GM21447 (cell line): ENCODE results near the gene BAD.

Experiments used
- ATAC-seq: cut with Tn5 transposase; IDR thresholded peaks from one replicate; pipeline ENCODE4 v1.9.1; 2021; ENCODE audit not compliant: unreplicated experiment

Gene BAD

DNA sequence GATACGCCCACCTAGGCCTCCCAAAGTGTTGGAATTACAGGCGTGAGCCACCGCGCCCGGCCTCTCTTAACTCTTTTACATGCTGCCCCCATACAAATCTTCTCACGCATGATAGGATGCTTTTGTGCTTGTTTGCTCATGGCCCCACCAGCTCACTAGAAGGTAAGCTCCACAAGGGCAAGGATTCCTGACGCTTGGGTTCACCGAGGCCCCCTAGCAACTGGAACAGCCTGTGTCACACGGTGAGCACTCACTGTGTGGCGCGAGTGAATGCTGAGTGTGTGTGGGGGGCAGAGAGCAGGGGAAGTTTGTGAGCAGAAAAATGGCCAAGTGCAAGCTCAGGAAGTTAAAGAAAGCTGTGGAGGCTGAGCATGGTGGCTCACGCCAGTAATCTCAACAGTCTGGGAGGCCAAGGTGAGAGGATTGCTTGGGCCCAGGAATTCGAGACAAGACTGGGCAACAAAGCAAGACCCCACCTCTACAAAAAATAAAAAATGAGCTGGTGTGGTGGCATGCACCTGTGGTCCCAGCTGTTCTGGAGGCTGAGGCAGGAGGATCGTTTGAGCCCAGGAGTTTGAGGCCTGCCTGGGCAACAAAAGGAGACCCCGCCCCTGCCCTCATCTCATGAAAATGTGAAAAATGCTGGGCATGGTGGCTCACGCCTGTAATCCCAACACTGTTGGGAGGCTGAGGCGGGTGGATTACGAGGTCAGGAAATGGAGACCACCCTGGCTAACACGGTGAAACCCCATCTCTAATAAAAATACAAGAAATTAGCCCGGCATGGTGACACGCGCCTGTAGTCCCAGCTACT, 2.3 kb downstream of the BAD start:
- ATAC-seq: no peak

DNA sequence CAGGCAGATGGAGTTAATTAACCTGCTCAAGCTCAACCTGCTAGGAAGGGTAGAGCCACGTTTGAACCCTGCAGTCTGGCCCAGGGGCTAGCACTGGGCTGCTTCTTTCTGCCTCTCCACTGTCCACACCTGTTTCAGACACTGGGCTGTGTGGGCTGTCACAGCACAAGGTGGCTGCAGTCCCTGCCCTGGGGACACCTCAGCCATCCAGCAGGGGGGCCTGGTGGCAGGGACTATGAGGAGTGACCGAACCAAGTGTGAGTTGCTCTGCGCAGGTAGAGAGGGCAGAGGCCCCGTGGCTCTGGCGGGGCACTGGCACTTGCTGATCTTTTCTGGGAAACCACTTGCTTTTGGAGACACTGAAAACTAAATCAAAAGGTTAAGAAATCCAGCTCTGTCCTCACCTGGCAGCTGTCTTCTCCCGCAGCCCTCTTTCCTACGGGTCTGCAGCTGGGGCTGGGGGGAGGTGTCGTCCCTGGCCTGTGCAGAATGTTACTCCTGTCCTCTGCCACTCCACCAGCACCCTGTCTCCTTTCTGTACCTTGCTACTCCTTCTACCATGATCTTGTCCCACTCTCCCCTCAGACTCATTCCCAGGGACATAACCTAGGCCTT, 5.8 kb downstream of the BAD start:
- ATAC-seq: no peak

DNA sequence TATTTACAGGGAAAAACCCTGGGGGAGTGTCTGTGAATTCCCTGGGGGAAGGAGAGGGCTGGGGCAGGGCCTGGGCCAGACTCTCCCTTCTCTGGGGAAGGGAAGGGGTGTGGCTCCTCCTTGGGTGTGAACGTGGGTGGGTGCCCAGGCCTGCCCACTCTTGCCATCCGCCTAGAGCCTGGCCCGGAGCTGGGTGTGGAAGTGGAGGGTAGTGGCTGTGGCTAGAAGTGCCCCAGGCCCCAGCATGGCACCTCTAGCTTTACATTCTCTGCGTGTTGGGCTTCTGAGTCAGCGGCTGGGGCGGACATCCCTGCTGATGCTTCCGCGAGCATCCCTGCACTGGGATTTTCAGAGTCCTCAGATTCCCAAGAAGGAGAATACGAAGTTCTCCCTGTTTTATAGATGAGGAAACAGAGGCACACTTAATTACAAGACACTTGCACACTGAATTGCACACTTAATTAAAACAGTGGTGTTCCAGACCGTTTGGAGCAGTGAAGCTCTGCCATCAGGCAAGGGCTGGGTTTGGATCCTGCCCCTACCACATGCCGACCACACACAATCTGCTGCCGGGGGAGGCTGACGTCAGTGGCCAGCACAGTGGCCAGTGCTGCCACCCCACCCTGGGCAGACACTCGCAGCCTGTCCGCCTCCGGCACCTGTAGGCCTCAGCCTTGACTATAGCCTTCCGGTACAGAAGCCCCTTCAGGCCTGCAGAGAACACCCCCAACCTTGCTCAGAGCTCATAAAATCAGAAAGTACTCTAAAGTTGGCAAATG, 7.6 kb downstream of the BAD start:
- no peak for ATAC-seq

GRCh38 chr11:64275841-64276240, 8.6 kb downstream of the BAD start:
- ATAC-seq: no peak

GRCh38 chr11:64275031-64275800, 9.2 kb downstream of the BAD start:
- no peak for ATAC-seq

GRCh38 chr11:64269540-64270220, 14.8 kb downstream of the BAD start:
- ATAC-seq: peak; percentile 66

- ATAC-seq: peak; percentile 6
Observed at GRCh38 chr11:64268893-64269539, 15.4 kb downstream of the BAD start.

DNA sequence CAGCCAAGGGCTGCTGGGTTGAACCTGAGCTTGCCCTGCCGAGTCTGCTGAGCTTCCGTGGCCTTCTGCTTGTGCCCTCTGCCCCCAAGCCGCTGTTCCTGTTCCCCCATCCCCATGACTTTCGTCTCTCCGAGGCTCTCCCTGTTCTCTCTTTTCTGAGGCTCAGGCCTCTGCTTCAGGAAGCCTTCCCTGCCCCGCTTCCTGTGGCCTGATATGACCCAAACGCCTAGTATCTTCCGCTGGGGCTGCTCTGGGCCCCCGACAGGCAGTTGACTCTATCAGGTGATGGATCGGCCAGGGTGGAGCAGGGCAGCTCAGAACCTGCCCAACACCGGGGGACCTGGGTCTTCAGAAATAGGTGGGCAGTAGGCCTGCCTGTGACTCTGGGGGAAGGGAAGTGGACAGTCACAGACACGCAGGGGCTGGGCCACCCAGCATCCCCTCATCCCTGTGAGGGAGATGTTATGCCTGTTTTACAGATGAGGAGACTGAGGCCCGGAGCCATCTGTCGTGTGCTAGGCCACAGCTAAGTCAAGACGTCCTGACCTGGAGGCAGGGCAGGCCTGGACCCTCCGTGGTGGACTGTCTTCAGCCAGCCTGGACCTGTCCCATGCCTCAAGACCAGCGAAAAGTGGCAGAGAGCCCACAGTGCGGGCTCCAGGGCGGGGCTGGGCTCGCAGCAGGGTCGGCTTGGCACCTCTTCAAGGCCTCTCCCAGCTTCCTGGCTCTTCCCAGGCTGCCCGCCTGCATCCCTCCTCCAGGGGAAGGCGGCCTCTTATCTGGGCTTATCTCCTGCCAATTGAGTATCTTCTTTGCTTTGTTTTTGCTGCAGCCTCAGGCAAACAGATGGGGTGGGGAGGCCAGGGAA, 16.2 kb downstream of the BAD start:
- no peak for ATAC-seq

GRCh38 chr11:64267207-64267945, 17.1 kb downstream of the BAD start:
- ATAC-seq: no peak

DNA sequence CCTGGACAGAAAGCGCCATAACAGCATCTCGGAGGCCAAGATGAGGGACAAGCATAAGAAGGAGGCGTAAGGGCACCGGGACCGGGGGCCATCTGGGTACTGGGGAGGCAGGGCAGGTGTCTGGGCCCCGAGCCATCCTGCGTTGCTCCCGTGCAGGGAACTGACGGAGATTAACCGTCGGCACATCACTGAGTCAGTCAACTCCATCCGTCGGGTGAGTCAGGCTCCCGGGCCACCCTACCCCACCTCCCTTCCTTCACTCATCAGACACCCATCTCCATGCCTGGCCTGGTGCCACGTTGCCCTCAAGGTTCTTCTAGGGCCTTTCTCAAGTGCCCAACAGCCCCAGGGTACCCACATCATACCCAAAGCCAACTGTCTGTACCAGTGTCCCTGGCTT, 18.1 kb downstream of the BAD start:
- no peak for ATAC-seq

DNA sequence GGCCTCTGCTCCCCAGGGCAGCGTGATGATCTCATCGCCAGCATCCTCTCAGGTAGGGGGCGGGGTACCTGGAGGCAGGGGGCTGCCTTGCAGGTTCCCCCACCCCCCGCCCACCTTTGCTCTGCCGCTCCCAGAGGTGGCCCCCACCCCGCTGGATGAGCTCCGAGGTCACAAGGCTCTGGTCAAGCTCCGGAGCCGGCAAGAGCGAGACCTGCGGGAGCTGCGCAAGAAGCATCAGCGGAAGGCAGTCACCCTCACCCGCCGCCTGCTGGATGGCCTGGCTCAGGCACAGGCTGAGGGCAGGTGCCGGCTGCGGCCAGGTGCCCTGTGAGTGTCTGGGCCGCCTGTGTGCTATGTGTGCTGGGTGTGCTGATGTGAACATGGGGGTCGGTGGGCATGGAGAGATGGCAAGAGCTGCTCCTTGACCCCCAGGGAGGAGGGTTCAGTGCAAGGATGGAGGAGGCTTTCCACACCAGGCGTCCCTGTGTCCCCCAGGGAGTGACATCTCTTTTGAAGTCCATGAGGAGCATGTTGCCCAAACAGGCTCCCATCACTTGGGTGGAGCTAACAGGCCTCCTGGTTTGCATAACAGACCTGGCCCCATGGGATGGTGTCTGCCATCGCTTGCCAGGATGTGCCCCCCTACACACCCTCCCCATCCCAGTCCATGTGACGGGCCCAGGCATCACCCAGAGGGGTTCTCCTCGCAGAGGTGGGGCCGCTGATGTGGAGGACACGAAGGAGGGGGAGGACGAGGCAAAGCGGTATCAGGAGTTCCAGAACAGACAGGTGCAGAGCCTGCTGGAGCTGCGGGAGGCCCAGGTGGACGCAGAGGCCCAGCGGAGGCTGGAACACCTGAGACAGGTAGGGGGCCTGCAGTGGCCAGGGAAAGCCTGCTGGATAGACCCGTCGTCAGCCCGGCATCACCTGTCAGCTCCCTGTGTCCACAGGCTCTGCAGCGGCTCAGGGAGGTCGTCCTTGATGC, 19.0 kb downstream of the BAD start:
- ATAC-seq: no peak

DNA sequence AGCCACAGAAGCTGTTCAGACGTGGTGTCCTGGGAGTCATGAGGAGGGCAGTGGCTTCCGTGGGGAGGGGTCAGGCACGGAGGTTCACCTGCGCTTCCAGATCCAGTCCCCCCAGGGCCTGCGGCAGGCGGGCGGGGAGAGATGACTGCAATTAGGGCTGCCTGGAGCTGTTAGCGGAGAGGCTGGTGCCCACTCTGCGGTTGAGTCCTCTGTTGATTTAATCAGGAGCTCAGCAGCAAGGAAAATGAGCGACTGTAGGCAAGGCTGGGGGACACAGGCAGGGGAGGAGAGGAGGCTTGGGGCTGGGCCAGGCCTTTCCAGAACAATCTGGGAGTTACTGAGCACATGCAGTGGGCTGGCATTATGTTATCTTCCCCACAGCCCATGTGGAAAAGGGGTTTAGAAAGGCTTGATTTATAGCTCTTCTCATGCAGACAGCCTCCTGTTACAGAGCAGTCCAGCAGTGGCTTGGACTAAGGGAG, 20.1 kb downstream of the BAD start:
- no peak for ATAC-seq

DNA sequence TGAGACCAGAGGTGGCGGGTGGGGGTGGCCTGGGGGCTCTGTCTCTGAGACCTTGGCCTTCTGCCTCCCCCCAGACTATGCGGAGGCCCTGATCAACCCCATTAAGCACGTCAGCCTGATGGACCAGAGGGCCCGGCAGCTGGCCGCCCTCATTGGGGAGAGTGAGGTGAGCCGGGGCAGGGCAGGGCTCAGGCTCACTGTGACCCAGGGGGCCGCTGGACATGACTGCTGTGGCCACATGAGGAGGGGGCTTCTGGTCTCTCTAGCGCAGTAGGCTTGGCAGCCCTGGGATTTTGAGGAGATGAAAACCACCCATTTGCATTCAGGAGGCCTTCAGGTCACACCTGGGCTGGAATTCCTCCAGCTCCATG, 20.5 kb downstream of the BAD start:
- ATAC-seq: no peak

- ATAC-seq: no peak
Observed at GRCh38 chr11:64263021-64263946, 21.2 kb downstream of the BAD start.

- no peak for ATAC-seq
Observed at GRCh38 chr11:64262271-64263002, 22.0 kb downstream of the BAD start.
